GM23338 (cell line): ENCODE measurements around the gene NUCB2. TPM values are rescaled to one million over a fixed set of nuclear protein-coding genes. Genes with fewer than 3 reads are reported as not detected.

Experiments used
- ATAC-seq: fragments of 200-7000 bp; cut with Tn5 transposase; 3 replicates; pipeline ENCODE4 v1.9.1; 2020
- DNase-seq: peaks from one replicate; pipeline ENCODE4 v3.0.0-alpha.2; 2015; ENCODE audit warnings: low spot score
- H2AFZ ChIP-seq: fragments of 200-600 bp; sonication (generic); 2 replicates; pipeline ENCODE4 v1.8.0; 2016; ENCODE audit warnings: antibody characterized with exemption, mild to moderate bottlenecking, moderate library complexity
- H3F3A ChIP-seq: fragments of 200-600 bp; sonication (generic); replicated peaks from 2 replicates; pipeline ENCODE4 v1.8.0; 2017; ENCODE audit warnings: antibody characterized with exemption, mixed run types, low read depth
- H3K27ac ChIP-seq: fragments of 200-600 bp; sonication (generic); 2 replicates; pipeline ENCODE4 v1.6.1; 2016; ENCODE audit warnings: low read depth
- H3K27me3 ChIP-seq: fragments of 200-600 bp; sonication (generic); 2 replicates; pipeline ENCODE4 v1.8.0; 2016; ENCODE audit warnings: mild to moderate bottlenecking, mixed run types, moderate library complexity; ENCODE audit not compliant: insufficient read depth
- H3K36me3 ChIP-seq: fragments of 200-600 bp; sonication (generic); 2 replicates; pipeline ENCODE4 v1.8.0; 2016; ENCODE audit warnings: mild to moderate bottlenecking; ENCODE audit not compliant: insufficient read depth
- H3K4me1 ChIP-seq: fragments of 200-600 bp; sonication (generic); 2 replicates; pipeline ENCODE4 v1.8.0; 2016; ENCODE audit warnings: mild to moderate bottlenecking, moderate library complexity; ENCODE audit not compliant: insufficient read depth
- H3K4me2 ChIP-seq: fragments of 200-600 bp; sonication (generic); 2 replicates; pipeline ENCODE4 v1.7.1; 2017; ENCODE audit warnings: mixed run types
- H3K4me3 ChIP-seq: fragments of 200-600 bp; sonication (generic); 2 replicates; pipeline ENCODE4 v1.6.1; 2016; ENCODE audit warnings: mixed run types
- H3K79me2 ChIP-seq: fragments of 200-600 bp; sonication (generic); replicated peaks from 2 replicates; pipeline ENCODE4 v1.8.0; 2017; ENCODE audit warnings: mild to moderate bottlenecking; ENCODE audit not compliant: insufficient read depth
- H3K9me2 ChIP-seq: fragments of 200-600 bp; sonication (generic); 2 replicates; pipeline ENCODE4 v1.8.0; 2017; ENCODE audit not compliant: insufficient read depth
- H4K20me1 ChIP-seq: fragments of 200-600 bp; sonication (generic); replicated peaks from 2 replicates; pipeline ENCODE4 v1.8.0; 2017; ENCODE audit warnings: mild to moderate bottlenecking; ENCODE audit not compliant: insufficient read depth
- H3K27ac Mint-ChIP-seq: 2 replicates; pipeline ENCODE4 v1.8.0; 2020; ENCODE audit warnings: inconsistent platforms, mild to moderate bottlenecking, moderate library complexity, mixed read lengths
- H3K27me3 Mint-ChIP-seq: 3 replicates; pipeline ENCODE4 v1.8.0; 2022; ENCODE audit warnings: low read depth, mild to moderate bottlenecking, moderate library complexity, mixed read lengths, inconsistent platforms; ENCODE audit not compliant: insufficient read depth, poor library complexity
- H3K36me3 Mint-ChIP-seq: 3 replicates; pipeline ENCODE4 v1.8.0; 2021; ENCODE audit warnings: low read depth, mild to moderate bottlenecking, inconsistent platforms, moderate library complexity, mixed read lengths
- H3K4me1 Mint-ChIP-seq: 3 replicates; pipeline ENCODE4 v1.8.0; 2020; ENCODE audit warnings: mild to moderate bottlenecking, inconsistent platforms, mixed read lengths
- H3K4me3 Mint-ChIP-seq: 3 replicates; pipeline ENCODE4 v1.8.0; 2021; ENCODE audit warnings: moderate library complexity, mild to moderate bottlenecking, inconsistent platforms, mixed read lengths
- H3K9me3 Mint-ChIP-seq: 3 replicates; pipeline ENCODE4 v1.8.0; 2020; ENCODE audit warnings: moderate library complexity, mild to moderate bottlenecking, inconsistent platforms, mixed read lengths
- CREB1 ChIP-seq: fragments of 250-450 bp; sonication (Bioruptor Pico); IDR thresholded peaks from 2 replicates; pipeline ENCODE4 v1.5.0; 2020; ENCODE audit warnings: low read depth, mild to moderate bottlenecking, moderate library complexity
- EZH2 ChIP-seq: fragments of 200-600 bp; sonication (generic); IDR thresholded peaks from one replicate; pipeline ENCODE4 v1.8.0; 2017; ENCODE audit warnings: antibody characterized with exemption, mild to moderate bottlenecking, low read depth; ENCODE audit not compliant: unreplicated experiment
- EZH2phosphoT487 ChIP-seq: fragments of 200-600 bp; sonication (generic); IDR thresholded peaks from one replicate; pipeline ENCODE4 v1.8.1; 2018; ENCODE audit warnings: antibody characterized with exemption; ENCODE audit not compliant: unreplicated experiment
- JUNB ChIP-seq: IDR thresholded peaks from one replicate; pipeline ENCODE4 v1.6.1; 2016; ENCODE audit warnings: antibody characterized with exemption; ENCODE audit not compliant: unreplicated experiment
- NANOG ChIP-seq: IDR thresholded peaks from 2 replicates; pipeline ENCODE4 v1.6.1; 2016; ENCODE audit warnings: antibody characterized with exemption, borderline replicate concordance
- POLR2AphosphoS5 ChIP-seq: IDR thresholded peaks from 2 replicates; pipeline ENCODE4 v1.6.1; 2016; ENCODE audit warnings: antibody characterized with exemption, low read depth
- STAT1 ChIP-seq: IDR thresholded peaks from one replicate; pipeline ENCODE4 v1.6.1; 2016; ENCODE audit warnings: antibody characterized with exemption; ENCODE audit not compliant: unreplicated experiment
- ZNF114 ChIP-seq: fragments of 250-450 bp; sonication (Bioruptor Pico); IDR thresholded peaks from 2 replicates; pipeline ENCODE4 v1.5.0; 2020; ENCODE audit warnings: mild to moderate bottlenecking, moderate library complexity
- ZNF331 ChIP-seq: fragments of 250-450 bp; sonication (Bioruptor Pico); IDR thresholded peaks from 2 replicates; pipeline ENCODE4 v1.5.0; 2020; ENCODE audit warnings: low read depth, mild to moderate bottlenecking, moderate library complexity
- polyA plus RNA-seq: library from polyadenylated mRNA; unstranded; fragments of >200 nt; fragmentation: Nextera tagmentation; extraction: Ambion mirVana; gene quantifications from 2 replicates; pipeline ENCODE4 v1.2.1, GENCODE V29; 2016
- total RNA-seq: library from RNA; depleted of rRNA; stranded (reverse); fragments of >200 nt; shearing (Covaris generic); gene quantifications from 2 replicates; pipeline ENCODE4 v1.2.3, GENCODE V29; 2014
- TF ChIP-seq, protein P1 (sequence below), 2 experiments: fragments of 200-600 bp in 1 of 2; sonication (generic) in 1 of 2; conservative IDR thresholded peaks; 2 replicates each; pipeline versions ENCODE4 v1.5.1 to v1.6.1; 2016 to 2017; ENCODE audit warnings: antibody characterized with exemption in 2 of 2, low read depth in 2 of 2, mild to moderate bottlenecking in 2 of 2, moderate library complexity in 1 of 2
- TF ChIP-seq, protein P2 (sequence below): IDR thresholded peaks from one replicate; pipeline ENCODE4 v1.6.1; 2018; ENCODE audit warnings: antibody characterized with exemption; ENCODE audit not compliant: unreplicated experiment
- TF ChIP-seq, protein P3 (sequence below): IDR thresholded peaks from 2 replicates; pipeline ENCODE4 v1.6.1; 2016; ENCODE audit warnings: antibody characterized with exemption
- TF ChIP-seq, protein P4 (sequence below): fragments of 250-450 bp; sonication (Bioruptor Pico); IDR thresholded peaks from 2 replicates; pipeline ENCODE4 v1.5.0; 2020; ENCODE audit warnings: mild to moderate bottlenecking, moderate library complexity

The NUCB2 gene
- total and polyA plus RNA-seq, 2 experiments from 2014 or later = 16.6 to 86.9 TPM

DNA sequence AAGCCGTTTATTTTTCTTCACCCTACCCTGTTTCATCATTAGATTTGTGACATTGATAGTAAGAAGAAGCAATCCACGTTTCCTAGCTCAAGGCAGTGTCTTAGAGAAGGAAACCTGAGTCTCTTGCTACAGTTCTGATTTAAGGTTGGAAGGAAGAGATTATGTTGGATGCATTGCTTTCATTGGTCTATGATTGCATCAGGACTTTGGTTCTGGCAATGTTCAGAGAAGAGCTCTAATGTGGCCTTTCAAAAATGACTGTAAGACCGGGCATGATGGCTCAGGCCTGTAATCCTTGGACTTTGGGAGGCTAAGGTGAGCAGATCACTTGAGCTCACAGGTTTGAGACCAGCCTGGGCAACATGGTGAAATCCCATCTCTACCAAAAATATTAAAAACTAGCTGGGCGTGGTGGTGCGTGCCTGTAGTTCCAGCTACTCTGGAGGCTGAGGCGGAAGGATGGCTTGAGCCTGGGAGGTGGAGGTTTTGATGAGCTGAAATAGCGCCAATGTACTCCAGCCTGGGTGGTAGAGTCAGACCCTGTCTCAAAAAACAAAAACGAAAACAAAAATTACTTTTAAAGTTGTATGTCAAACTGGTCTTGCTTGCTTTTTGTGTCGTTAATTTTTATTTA is 4.1 kb downstream of the NUCB2 start:
- TF ChIP-seq JUNB = no peak
- TF ChIP-seq, protein P1, sequence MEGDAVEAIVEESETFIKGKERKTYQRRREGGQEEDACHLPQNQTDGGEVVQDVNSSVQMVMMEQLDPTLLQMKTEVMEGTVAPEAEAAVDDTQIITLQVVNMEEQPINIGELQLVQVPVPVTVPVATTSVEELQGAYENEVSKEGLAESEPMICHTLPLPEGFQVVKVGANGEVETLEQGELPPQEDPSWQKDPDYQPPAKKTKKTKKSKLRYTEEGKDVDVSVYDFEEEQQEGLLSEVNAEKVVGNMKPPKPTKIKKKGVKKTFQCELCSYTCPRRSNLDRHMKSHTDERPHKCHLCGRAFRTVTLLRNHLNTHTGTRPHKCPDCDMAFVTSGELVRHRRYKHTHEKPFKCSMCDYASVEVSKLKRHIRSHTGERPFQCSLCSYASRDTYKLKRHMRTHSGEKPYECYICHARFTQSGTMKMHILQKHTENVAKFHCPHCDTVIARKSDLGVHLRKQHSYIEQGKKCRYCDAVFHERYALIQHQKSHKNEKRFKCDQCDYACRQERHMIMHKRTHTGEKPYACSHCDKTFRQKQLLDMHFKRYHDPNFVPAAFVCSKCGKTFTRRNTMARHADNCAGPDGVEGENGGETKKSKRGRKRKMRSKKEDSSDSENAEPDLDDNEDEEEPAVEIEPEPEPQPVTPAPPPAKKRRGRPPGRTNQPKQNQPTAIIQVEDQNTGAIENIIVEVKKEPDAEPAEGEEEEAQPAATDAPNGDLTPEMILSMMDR (conservative IDR thresholded peaks at IDR 0.05; ENCODE audit: low read depth in 2 of 2) = no peak
- no peak for TF ChIP-seq ZNF331
- TF ChIP-seq, protein P2, sequence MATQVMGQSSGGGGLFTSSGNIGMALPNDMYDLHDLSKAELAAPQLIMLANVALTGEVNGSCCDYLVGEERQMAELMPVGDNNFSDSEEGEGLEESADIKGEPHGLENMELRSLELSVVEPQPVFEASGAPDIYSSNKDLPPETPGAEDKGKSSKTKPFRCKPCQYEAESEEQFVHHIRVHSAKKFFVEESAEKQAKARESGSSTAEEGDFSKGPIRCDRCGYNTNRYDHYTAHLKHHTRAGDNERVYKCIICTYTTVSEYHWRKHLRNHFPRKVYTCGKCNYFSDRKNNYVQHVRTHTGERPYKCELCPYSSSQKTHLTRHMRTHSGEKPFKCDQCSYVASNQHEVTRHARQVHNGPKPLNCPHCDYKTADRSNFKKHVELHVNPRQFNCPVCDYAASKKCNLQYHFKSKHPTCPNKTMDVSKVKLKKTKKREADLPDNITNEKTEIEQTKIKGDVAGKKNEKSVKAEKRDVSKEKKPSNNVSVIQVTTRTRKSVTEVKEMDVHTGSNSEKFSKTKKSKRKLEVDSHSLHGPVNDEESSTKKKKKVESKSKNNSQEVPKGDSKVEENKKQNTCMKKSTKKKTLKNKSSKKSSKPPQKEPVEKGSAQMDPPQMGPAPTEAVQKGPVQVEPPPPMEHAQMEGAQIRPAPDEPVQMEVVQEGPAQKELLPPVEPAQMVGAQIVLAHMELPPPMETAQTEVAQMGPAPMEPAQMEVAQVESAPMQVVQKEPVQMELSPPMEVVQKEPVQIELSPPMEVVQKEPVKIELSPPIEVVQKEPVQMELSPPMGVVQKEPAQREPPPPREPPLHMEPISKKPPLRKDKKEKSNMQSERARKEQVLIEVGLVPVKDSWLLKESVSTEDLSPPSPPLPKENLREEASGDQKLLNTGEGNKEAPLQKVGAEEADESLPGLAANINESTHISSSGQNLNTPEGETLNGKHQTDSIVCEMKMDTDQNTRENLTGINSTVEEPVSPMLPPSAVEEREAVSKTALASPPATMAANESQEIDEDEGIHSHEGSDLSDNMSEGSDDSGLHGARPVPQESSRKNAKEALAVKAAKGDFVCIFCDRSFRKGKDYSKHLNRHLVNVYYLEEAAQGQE = no peak
- no peak for TF ChIP-seq ZNF114
- TF ChIP-seq CREB1 (CRISPR knock-in tag) = no peak
- TF ChIP-seq, protein P3, sequence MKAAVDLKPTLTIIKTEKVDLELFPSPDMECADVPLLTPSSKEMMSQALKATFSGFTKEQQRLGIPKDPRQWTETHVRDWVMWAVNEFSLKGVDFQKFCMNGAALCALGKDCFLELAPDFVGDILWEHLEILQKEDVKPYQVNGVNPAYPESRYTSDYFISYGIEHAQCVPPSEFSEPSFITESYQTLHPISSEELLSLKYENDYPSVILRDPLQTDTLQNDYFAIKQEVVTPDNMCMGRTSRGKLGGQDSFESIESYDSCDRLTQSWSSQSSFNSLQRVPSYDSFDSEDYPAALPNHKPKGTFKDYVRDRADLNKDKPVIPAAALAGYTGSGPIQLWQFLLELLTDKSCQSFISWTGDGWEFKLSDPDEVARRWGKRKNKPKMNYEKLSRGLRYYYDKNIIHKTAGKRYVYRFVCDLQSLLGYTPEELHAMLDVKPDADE = no peak
- TF ChIP-seq, protein P4, sequence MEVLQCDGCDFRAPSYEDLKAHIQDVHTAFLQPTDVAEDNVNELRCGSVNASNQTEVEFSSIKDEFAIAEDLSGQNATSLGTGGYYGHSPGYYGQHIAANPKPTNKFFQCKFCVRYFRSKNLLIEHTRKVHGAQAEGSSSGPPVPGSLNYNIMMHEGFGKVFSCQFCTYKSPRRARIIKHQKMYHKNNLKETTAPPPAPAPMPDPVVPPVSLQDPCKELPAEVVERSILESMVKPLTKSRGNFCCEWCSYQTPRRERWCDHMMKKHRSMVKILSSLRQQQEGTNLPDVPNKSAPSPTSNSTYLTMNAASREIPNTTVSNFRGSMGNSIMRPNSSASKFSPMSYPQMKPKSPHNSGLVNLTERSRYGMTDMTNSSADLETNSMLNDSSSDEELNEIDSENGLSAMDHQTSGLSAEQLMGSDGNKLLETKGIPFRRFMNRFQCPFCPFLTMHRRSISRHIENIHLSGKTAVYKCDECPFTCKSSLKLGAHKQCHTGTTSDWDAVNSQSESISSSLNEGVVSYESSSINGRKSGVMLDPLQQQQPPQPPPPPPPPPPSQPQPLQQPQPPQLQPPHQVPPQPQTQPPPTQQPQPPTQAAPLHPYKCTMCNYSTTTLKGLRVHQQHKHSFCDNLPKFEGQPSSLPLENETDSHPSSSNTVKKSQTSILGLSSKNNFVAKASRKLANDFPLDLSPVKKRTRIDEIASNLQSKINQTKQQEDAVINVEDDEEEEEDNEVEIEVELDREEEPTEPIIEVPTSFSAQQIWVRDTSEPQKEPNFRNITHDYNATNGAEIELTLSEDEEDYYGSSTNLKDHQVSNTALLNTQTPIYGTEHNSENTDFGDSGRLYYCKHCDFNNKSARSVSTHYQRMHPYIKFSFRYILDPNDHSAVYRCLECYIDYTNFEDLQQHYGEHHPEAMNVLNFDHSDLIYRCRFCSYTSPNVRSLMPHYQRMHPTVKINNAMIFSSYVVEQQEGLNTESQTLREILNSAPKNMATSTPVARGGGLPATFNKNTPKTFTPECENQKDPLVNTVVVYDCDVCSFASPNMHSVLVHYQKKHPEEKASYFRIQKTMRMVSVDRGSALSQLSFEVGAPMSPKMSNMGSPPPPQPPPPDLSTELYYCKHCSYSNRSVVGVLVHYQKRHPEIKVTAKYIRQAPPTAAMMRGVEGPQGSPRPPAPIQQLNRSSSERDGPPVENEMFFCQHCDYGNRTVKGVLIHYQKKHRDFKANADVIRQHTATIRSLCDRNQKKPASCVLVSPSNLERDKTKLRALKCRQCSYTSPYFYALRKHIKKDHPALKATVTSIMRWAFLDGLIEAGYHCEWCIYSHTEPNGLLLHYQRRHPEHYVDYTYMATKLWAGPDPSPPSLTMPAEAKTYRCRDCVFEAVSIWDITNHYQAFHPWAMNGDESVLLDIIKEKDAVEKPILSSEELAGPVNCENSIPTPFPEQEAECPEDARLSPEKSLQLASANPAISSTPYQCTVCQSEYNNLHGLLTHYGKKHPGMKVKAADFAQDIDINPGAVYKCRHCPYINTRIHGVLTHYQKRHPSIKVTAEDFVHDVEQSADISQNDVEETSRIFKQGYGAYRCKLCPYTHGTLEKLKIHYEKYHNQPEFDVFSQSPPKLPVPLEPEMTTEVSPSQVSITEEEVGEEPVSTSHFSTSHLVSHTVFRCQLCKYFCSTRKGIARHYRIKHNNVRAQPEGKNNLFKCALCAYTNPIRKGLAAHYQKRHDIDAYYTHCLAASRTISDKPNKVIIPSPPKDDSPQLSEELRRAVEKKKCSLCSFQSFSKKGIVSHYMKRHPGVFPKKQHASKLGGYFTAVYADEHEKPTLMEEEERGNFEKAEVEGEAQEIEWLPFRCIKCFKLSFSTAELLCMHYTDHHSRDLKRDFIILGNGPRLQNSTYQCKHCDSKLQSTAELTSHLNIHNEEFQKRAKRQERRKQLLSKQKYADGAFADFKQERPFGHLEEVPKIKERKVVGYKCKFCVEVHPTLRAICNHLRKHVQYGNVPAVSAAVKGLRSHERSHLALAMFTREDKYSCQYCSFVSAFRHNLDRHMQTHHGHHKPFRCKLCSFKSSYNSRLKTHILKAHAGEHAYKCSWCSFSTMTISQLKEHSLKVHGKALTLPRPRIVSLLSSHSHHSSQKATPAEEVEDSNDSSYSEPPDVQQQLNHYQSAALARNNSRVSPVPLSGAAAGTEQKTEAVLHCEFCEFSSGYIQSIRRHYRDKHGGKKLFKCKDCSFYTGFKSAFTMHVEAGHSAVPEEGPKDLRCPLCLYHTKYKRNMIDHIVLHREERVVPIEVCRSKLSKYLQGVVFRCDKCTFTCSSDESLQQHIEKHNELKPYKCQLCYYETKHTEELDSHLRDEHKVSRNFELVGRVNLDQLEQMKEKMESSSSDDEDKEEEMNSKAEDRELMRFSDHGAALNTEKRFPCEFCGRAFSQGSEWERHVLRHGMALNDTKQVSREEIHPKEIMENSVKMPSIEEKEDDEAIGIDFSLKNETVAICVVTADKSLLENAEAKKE (CRISPR knock-in tag) = no peak
- no peak for TF ChIP-seq STAT1
- TF ChIP-seq EZH2 = no peak
- no peak for TF ChIP-seq NANOG
- TF ChIP-seq POLR2AphosphoS5 = no peak
- TF ChIP-seq EZH2phosphoT487 = no peak
- H3K4me1 ChIP-seq = peaks cover 3% of the 10 kb centered on the region; the same call in 1 of the 2 replicates
- H4K20me1 ChIP-seq = no peaks in the 10 kb centered on the region
- no peaks in the 10 kb centered on the region for H3K79me2 ChIP-seq
- no peak for DNase-seq
- H3K27ac ChIP-seq = no peak overlapping the region; the same call in 1 of the 2 replicates
- H3K27me3 ChIP-seq = peaks cover 11% of the 10 kb centered on the region
- no peaks in the 10 kb centered on the region for H3K9me3 Mint-ChIP-seq
- peaks cover 13% of the 10 kb centered on the region for H3K27me3 Mint-ChIP-seq
- H3K4me2 ChIP-seq = no peak overlapping the region
- H3K36me3 ChIP-seq = no peaks in the 10 kb centered on the region
- H3K9me2 ChIP-seq = no peaks in the 10 kb centered on the region
- no peak overlapping the region for H3K4me3 Mint-ChIP-seq
- 0 out of 2 replicates have a peak, but pooled peaks cover 2% of the 10 kb centered on the region for H3F3A ChIP-seq
- ATAC-seq = no peak
- peaks cover 12% of the 10 kb centered on the region for H3K4me1 Mint-ChIP-seq
- H3K36me3 Mint-ChIP-seq = no peaks in the 10 kb centered on the region
- no peak overlapping the region for H3K27ac Mint-ChIP-seq
- no peak overlapping the region for H2AFZ ChIP-seq
- H3K4me3 ChIP-seq = no peak overlapping the region
